ENCODE results near the gene AGBL1. TPM values are rescaled to one million over a fixed set of nuclear protein-coding genes. Genes with fewer than 3 reads are reported as not detected.

Gene AGBL1
- total RNA-seq, 4 donors from 2014 or later: 0.32 to 0.40 TPM; not detected in 2

GRCh38 chr15:86797135-86797534, 717.5 kb downstream of the AGBL1 start:
- no peak for TF ChIP-seq EP300 (IDR thresholded peaks at IDR 0.05; ENCODE audit: low read depth)
- no peaks in the 10 kb centered on the region for H3K4me1 ChIP-seq
- no peaks in the 10 kb centered on the region for H3K36me3 ChIP-seq
- no peaks in the 10 kb centered on the region for H3K27me3 ChIP-seq
- in situ Hi-C loops (cut with MboI; ENCODE audit: low pct_ligation_motif_present in 1 of 4, low pct_unique_long_range_greater_than_20kb in 1 of 4, low sequenced_read_pairs in 3 of 4): no loop called here
- no peak overlapping the region for H3K27ac ChIP-seq
- intact Hi-C loops (cut with DNase I; ENCODE audit: low total_unique reads): no loop called here
- H3K9me3 ChIP-seq: no peaks in the 10 kb centered on the region
- DNase-seq: no peak
- H3K4me3 ChIP-seq: no peak overlapping the region
- WGBS, 2 donors (ENCODE audit: low coverage in 1 of 2): 59% methylated on average over 3 of the region's 3 CpGs; no CpG with 5 or more reads in 1 of the 2 donors

- Histone ChIP-seq H3K9me3 (no peaks in the 10 kb centered on the region), H3K4me3 (no peak overlapping the region), H3K36me3 (no peaks in the 10 kb centered on the region), H3K27me3 (no peaks in the 10 kb centered on the region), H3K27ac (no peak overlapping the region), H3K4me1 (no peaks in the 10 kb centered on the region)
- intact Hi-C loops (cut with DNase I; ENCODE audit: low total_unique reads): no loop called here
- WGBS, 2 donors (ENCODE audit: low coverage in 1 of 2): 88 to 90% methylated on average over 3 of the region's 3 CpGs
- no peak for DNase-seq
- in situ Hi-C loops (cut with MboI; ENCODE audit: low pct_ligation_motif_present in 1 of 4, low pct_unique_long_range_greater_than_20kb in 1 of 4, low sequenced_read_pairs in 3 of 4): no loop called here
- TF ChIP-seq CTCF (IDR thresholded peaks at IDR 0.05) (no peak), POLR2A (IDR thresholded peaks at IDR 0.05) (no peak), EP300 (IDR thresholded peaks at IDR 0.05; ENCODE audit: low read depth) (no peak), POLR2AphosphoS5 (IDR thresholded peaks at IDR 0.05) (no peak)
These were observed 719.6 kb downstream of the AGBL1 start for GRCh38 chr15:86799226-86799625.

- Histone ChIP-seq H3K9me3 (no peaks in the 10 kb centered on the region), H3K27me3 (no peaks in the 10 kb centered on the region), H3K4me3 (no peak overlapping the region), H3K27ac (no peak overlapping the region), H3K36me3 (no peaks in the 10 kb centered on the region), H3K4me1 (no peaks in the 10 kb centered on the region)
- DNase-seq: no peak
- intact Hi-C loops (cut with DNase I; ENCODE audit: low total_unique reads): no loop called here
- WGBS, 2 donors (ENCODE audit: low coverage in 1 of 2): 87 to 100% methylated on average over 1 to 3 of the region's 3 CpGs
- TF ChIP-seq CTCF (IDR thresholded peaks at IDR 0.05) (no peak), POLR2AphosphoS5 (IDR thresholded peaks at IDR 0.05) (no peak), POLR2A (IDR thresholded peaks at IDR 0.05) (no peak), EP300 (IDR thresholded peaks at IDR 0.05; ENCODE audit: low read depth) (no peak)
- in situ Hi-C loops (cut with MboI; ENCODE audit: low pct_ligation_motif_present in 1 of 4, low pct_unique_long_range_greater_than_20kb in 1 of 4, low sequenced_read_pairs in 3 of 4): no loop called here
These were observed 722.6 kb downstream of the AGBL1 start for GRCh38 chr15:86802244-86802643.

- Histone ChIP-seq H3K27ac (no peak overlapping the region), H3K4me3 (no peak overlapping the region), H3K27me3 (no peaks in the 10 kb centered on the region), H3K9me3 (no peaks in the 10 kb centered on the region), H3K36me3 (no peaks in the 10 kb centered on the region), H3K4me1 (no peaks in the 10 kb centered on the region)
- no peak for DNase-seq
- in situ Hi-C loops (cut with MboI; ENCODE audit: low pct_ligation_motif_present in 1 of 4, low pct_unique_long_range_greater_than_20kb in 1 of 4, low sequenced_read_pairs in 3 of 4) (no loop called here), intact Hi-C loops (cut with DNase I; ENCODE audit: low total_unique reads) (no loop called here)
- 81 to 91% methylated on average over 2 of the region's 2 CpGs for WGBS, 2 donors (ENCODE audit: low coverage in 1 of 2)
- TF ChIP-seq POLR2A (IDR thresholded peaks at IDR 0.05) (no peak), POLR2AphosphoS5 (IDR thresholded peaks at IDR 0.05) (no peak), EP300 (IDR thresholded peaks at IDR 0.05; ENCODE audit: low read depth) (no peak), CTCF (IDR thresholded peaks at IDR 0.05) (no peak)
These were observed 724.7 kb downstream of the AGBL1 start for GRCh38 chr15:86804406-86804805.

GRCh38 chr15:86810329-86810728, 730.7 kb downstream of the AGBL1 start:
- Histone ChIP-seq H3K27ac (no peak overlapping the region), H3K36me3 (no peaks in the 10 kb centered on the region), H3K4me1 (no peaks in the 10 kb centered on the region), H3K9me3 (no peaks in the 10 kb centered on the region), H3K27me3 (no peaks in the 10 kb centered on the region), H3K4me3 (no peak overlapping the region)
- DNase-seq: no peak
- intact Hi-C loops (cut with DNase I; ENCODE audit: low total_unique reads) (no loop called here), in situ Hi-C loops (cut with MboI; ENCODE audit: low pct_ligation_motif_present in 1 of 4, low pct_unique_long_range_greater_than_20kb in 1 of 4, low sequenced_read_pairs in 3 of 4) (no loop called here)
- no peak for TF ChIP-seq POLR2AphosphoS5 (IDR thresholded peaks at IDR 0.05)
- no peak for TF ChIP-seq POLR2A (IDR thresholded peaks at IDR 0.05)
- TF ChIP-seq CTCF (IDR thresholded peaks at IDR 0.05): no peak
- no peak for TF ChIP-seq EP300 (IDR thresholded peaks at IDR 0.05; ENCODE audit: low read depth)

Data from transverse colon (tissue), 4 donors.